GM23248 (cell line): Measurements from ENCODE around the gene PQBP1.
"Not testable (repeated sequence)": the region's sequence is repeated elsewhere in the genome, so short reads cannot be mapped to it uniquely, and the experiment has no call there.

Source experiments
- EZH2 ChIP-seq: fragments of 200-600 bp; sonication (generic); IDR thresholded peaks from 2 replicates; pipeline ENCODE4 v1.6.1; 2018; ENCODE audit warnings: antibody characterized with exemption, mild to moderate bottlenecking; ENCODE audit not compliant: insufficient read depth, poor library complexity, severe bottlenecking
- EZH2phosphoT487 ChIP-seq: fragments of 200-600 bp; sonication (generic); IDR thresholded peaks from 2 replicates; pipeline ENCODE4 v1.6.1; 2018; ENCODE audit warnings: antibody characterized with exemption, moderate library complexity, mild to moderate bottlenecking, low read depth; ENCODE audit not compliant: insufficient read depth

DNA sequence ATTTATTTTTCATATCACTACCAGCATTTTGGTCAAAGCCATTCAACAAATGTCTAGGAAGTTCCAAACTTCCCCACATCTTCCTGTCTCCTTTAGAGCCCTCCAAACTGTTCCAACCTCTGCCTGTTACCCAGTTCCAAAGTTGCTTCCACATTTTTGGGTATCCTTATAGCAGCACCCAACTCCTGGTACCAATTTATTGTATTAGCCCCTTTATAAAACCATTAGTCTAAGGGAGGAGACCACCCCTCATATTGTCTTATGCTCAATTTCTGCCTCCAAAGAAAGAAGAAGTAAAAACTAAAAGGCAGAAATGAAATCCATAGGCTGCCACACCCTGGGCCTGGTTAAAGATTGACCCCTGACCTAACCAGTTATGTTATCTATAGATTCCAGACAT, 44.2 kb upstream of the PQBP1 start:
- not testable (repeated sequence) for TF ChIP-seq EZH2, EZH2phosphoT487
